Measurements from ENCODE around the gene C11orf16. TPM values are rescaled to one million over a fixed set of nuclear protein-coding genes. Genes with fewer than 3 reads are reported as not detected.

C11orf16 gene
- total and polyA plus RNA-seq, 2 of the 4 experiments (the other 2 are of a cell fraction), result not detected

DNA sequence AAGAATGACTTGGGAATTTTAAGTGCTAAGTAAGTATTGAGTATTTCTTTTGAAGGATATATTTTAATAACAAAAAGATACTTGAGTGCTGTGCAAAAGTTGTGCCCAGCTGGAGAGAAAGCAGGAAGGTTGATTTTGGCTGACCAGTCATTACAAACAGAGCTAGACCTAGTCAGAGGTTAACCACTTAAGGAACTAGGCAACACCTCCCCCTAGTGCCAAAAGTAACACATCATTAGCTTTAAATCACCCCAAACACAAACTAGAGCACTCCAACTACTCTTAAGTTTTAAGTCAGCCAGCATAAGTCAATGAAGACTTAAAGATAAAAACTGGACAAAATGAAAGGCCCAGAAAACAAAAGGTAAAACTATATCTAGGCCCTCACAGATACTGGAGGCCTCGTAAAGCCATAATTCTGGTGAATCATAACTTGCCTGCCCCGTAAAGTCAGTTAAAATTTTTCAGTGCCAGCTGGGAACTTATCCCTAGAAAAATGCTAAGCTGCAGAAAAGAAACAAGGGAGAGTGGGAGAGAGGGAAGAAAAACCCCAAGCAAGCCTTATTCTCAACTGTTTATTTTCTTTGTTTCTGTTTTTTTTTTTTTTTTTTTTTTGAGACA is 26.9 kb upstream of the C11orf16 start:
- Histone ChIP-seq H3K9me3 (ENCODE audit: control insufficient read depth, insufficient read depth, low read length) (no peaks in the 10 kb centered on the region), H3K18ac (ENCODE audit: low read depth, low read length) (no peak overlapping the region), H3K27ac (ENCODE audit: insufficient read depth, low read length) (no peak overlapping the region), H3K23ac (ENCODE audit: low read depth, low read length) (no peak overlapping the region), H3K4ac (ENCODE audit: low read depth, low read length) (no peak overlapping the region; the same call in 1 of the 2 replicates), H3K14ac (replicated peaks; ENCODE audit: low read depth, low read length) (no peak overlapping the region), H2BK15ac (ENCODE audit: low read depth, low read length) (no peak overlapping the region), H3K4me2 (ENCODE audit: low read depth, low read length) (no peak overlapping the region; the same call in 1 of the 2 replicates), H3K9me1 (ENCODE audit: insufficient read depth, low read length) (peaks cover 3% of the 10 kb centered on the region; the same call in 1 of the 2 replicates), H4K91ac (ENCODE audit: insufficient read depth, low read depth, low read length) (no peak overlapping the region), H3K9ac (ENCODE audit: low read depth, low read length) (no peak overlapping the region), H4K5ac (ENCODE audit: low read depth, low read length) (no peak overlapping the region), H2AK9ac (replicated peaks; ENCODE audit: low read depth, low read length, poor library complexity) (no peak overlapping the region), H3K36me3 (ENCODE audit: control insufficient read depth, insufficient read depth, low read length) (peaks cover 6% of the 10 kb centered on the region), H2BK120ac (ENCODE audit: low read depth, low read length) (no peak overlapping the region), H3K56ac (ENCODE audit: extremely low read depth, insufficient read depth, low read length) (no peak overlapping the region), H4K20me1 (ENCODE audit: insufficient read depth, low read length) (no peaks in the 10 kb centered on the region), H3K27me3 (ENCODE audit: control insufficient read depth, insufficient read depth, low read length) (no peaks in the 10 kb centered on the region), H3K4me1 (ENCODE audit: control insufficient read depth, insufficient read depth, low read length) (peaks cover 4% of the 10 kb centered on the region; the same call in 1 of the 2 replicates), H3K4me3 (ENCODE audit: insufficient read depth, low read depth, low read length) (no peak overlapping the region), H4K8ac (ENCODE audit: low read depth in 2 of 2, low read length in 2 of 2) (peak overlapping the region in 1 of 2 experiments; percentile 42; a peak in 1 of 4 replicates), H2BK5ac (ENCODE audit: low read depth, low read length, poor library complexity, severe bottlenecking) (peak overlapping the region; percentile 35), H2AFZ (replicated peaks; ENCODE audit: low read length, poor library complexity) (no peak overlapping the region), H2AK5ac (ENCODE audit: low read depth, low read length) (no peak overlapping the region), H3K79me1 (ENCODE audit: low read depth in 1 of 2, low read length in 2 of 2) (peaks cover 35 to 60% of the 10 kb centered on the region in 2 experiments), H2BK20ac (ENCODE audit: low read depth, low read length) (no peak overlapping the region)
- in situ Hi-C loops (cut with MboI; ENCODE audit: low sequenced_read_pairs) (loop anchor here (5.0 to 25.0 kb wide), 2 partner anchors 47 to 722 kb away; partner anchors contain the start of gene AKIP1), dilution Hi-C loops (cut with HindIII; ENCODE audit: low sequenced_read_pairs, unreplicated experiment) (no loop called here), intact Hi-C loops (cut with micrococcal nuclease) (loop anchor here (1.0 to 5.0 kb wide), 5 partner anchors 42 to 732 kb away; no protein-coding TSS in a partner anchor)
- DNase-seq (peak; percentile 86), ATAC-seq (ENCODE audit: low read depth) (peak; percentile 38)
- BruUV-seq (replicated peaks), result no TSS peak
- WGBS, 2 experiments (ENCODE audit: extremely low coverage in 2 of 2, insufficient read length in 1 of 2), result no CpG with 5 or more reads among the region's 2 CpGs
- ChIA-PET POLR2A (ENCODE audit: unreplicated experiment) (interaction anchor here (1.0 kb wide), 2 partner anchors 45 to 88 kb away, joined by 3 to 4 read pairs; no protein-coding TSS in a partner anchor), CTCF (interaction anchor here (0.5 to 2.1 kb wide), 13 partner anchors 10 to 651 kb away, joined by 3 to 16 read pairs (median 3); no protein-coding TSS in a partner anchor)
- TF ChIP-seq RAD21 (IDR thresholded peaks at IDR 0.05; ENCODE audit: low read length), result peak; percentile 81
- peak; percentile 74 for TF ChIP-seq SMC3 (IDR thresholded peaks at IDR 0.05; ENCODE audit: low read depth, low read length)
- TF ChIP-seq, protein P1, sequence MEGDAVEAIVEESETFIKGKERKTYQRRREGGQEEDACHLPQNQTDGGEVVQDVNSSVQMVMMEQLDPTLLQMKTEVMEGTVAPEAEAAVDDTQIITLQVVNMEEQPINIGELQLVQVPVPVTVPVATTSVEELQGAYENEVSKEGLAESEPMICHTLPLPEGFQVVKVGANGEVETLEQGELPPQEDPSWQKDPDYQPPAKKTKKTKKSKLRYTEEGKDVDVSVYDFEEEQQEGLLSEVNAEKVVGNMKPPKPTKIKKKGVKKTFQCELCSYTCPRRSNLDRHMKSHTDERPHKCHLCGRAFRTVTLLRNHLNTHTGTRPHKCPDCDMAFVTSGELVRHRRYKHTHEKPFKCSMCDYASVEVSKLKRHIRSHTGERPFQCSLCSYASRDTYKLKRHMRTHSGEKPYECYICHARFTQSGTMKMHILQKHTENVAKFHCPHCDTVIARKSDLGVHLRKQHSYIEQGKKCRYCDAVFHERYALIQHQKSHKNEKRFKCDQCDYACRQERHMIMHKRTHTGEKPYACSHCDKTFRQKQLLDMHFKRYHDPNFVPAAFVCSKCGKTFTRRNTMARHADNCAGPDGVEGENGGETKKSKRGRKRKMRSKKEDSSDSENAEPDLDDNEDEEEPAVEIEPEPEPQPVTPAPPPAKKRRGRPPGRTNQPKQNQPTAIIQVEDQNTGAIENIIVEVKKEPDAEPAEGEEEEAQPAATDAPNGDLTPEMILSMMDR (conservative IDR thresholded peaks at IDR 0.05; ENCODE audit: low read depth, low read length), result peak; percentile 74
- no peak for TF ChIP-seq MAFK (IDR thresholded peaks at IDR 0.05; ENCODE audit: low read depth, low read length)
- TF ChIP-seq MAZ (IDR thresholded peaks at IDR 0.05; ENCODE audit: borderline replicate concordance, low read depth, low read length), result no peak

Data from IMR-90 (cell line).